ENCODE results near the gene CNOT11.

CNOT11 gene

DNA sequence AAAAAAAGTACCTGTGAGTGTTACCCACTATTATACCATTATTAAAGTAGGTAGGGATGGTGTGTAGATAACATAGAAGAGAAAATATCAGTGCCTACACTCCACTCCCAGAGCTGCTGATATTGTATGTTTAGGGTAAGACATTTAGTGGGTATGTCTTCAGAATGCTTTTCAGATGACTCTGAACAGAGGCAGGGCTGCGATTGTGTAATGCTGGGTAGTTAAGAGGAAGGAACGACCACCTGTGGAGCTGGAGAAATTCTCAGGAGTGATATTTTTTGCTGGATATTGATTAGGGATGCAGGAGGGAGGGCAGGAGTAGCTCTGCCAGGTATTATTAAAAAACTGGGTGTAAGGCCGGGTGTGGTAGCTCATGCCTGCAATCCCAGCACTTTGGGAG, 2.8 kb downstream of the CNOT11 start:
- H3K36me3 ChIP-seq (replicated peaks) = peaks cover 6% of the 10 kb centered on the region
- no peak for TF ChIP-seq CTCF (IDR thresholded peaks at IDR 0.05; ENCODE audit: low read depth, low read length, missing control alignments)
- in situ Hi-C loops (cut with HindIII; ENCODE audit: low pct_ligation_motif_present, low sequenced_read_pairs) = no loop called here
- H3K27ac ChIP-seq = no peak overlapping the region
- no peak overlapping the region for H3K4me3 ChIP-seq (ENCODE audit: low read depth, low read length)
- no peaks in the 10 kb centered on the region for H3K27me3 ChIP-seq (replicated peaks)
- peak; percentile 25 for DNase-seq

- no peak overlapping the region for H3K27ac ChIP-seq
- DNase-seq = no peak
Observed at GRCh38 chr2:101256316-101256715, 3.6 kb downstream of the CNOT11 start.

GRCh38 chr2:101258804-101259203, 6.1 kb downstream of the CNOT11 start:
- H3K36me3 ChIP-seq (replicated peaks) = peaks cover 16% of the 10 kb centered on the region
- H3K4me3 ChIP-seq (ENCODE audit: low read depth, low read length) = no peak overlapping the region
- no peak overlapping the region for H3K27ac ChIP-seq
- in situ Hi-C loops (cut with HindIII; ENCODE audit: low pct_ligation_motif_present, low sequenced_read_pairs) = no loop called here
- TF ChIP-seq CTCF (IDR thresholded peaks at IDR 0.05; ENCODE audit: low read depth, low read length, missing control alignments) = no peak
- no peaks in the 10 kb centered on the region for H3K27me3 ChIP-seq (replicated peaks)
- no peak for DNase-seq

More at GRCh38 chr2:101256316-101256715, 3.6 kb downstream of the CNOT11 start:
- peaks cover 6% of the 10 kb centered on the region for H3K36me3 ChIP-seq (replicated peaks)
- TF ChIP-seq CTCF (IDR thresholded peaks at IDR 0.05; ENCODE audit: low read depth, low read length, missing control alignments) = no peak
- in situ Hi-C loops (cut with HindIII; ENCODE audit: low pct_ligation_motif_present, low sequenced_read_pairs) = no loop called here
- H3K27me3 ChIP-seq (replicated peaks) = no peaks in the 10 kb centered on the region
- no peak overlapping the region for H3K4me3 ChIP-seq (ENCODE audit: low read depth, low read length)

DNA sequence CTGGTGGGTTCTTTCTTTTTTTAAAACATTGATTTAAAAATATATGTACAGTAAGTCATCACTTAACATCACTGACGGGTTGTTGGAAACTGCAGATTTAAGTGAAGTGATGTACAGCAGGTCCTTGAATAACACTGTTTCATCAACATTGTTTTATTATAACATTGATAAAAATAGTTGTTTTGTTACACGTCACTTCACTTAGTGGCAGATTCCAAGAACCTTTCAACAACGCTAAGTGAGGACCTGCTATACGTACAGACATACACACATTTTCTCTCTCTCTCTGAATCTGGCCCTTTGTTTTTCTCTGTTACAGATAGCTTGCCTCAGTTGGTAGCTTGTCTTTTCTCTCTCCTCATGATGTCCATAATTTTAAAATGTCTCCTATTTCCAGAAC, 9.5 kb downstream of the CNOT11 start:
- Histone ChIP-seq H3K27ac (no peak overlapping the region), H3K36me3 (replicated peaks) (peaks cover 40% of the 10 kb centered on the region), H3K27me3 (replicated peaks) (no peaks in the 10 kb centered on the region), H3K4me3 (ENCODE audit: low read depth, low read length) (no peak overlapping the region)
- in situ Hi-C loops (cut with HindIII; ENCODE audit: low pct_ligation_motif_present, low sequenced_read_pairs) = no loop called here
- TF ChIP-seq CTCF (IDR thresholded peaks at IDR 0.05; ENCODE audit: low read depth, low read length, missing control alignments) = no peak
- no peak for DNase-seq

DNA sequence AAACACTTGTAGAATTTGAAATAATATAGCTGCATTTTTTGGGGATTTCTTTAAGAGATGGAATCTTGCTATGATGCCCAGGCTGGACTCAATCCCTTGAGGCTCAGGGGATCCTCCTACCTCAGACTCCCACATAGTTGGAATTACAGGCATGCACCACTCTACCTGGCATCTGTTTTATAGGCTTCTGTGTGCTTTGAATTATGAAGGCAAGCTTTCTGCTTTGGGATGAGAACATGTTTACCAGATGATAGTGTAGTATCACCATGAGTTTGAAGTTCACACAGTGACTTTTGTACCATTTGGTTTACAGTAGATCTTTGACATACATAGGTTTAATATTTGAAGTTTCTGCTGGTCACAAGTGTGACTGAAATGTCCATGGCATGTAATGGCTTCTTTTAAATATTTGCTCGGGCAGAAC, 10.7 kb downstream of the CNOT11 start:
- no peak for DNase-seq
- Histone ChIP-seq H3K4me3 (ENCODE audit: low read depth, low read length) (no peak overlapping the region), H3K27ac (no peak overlapping the region), H3K36me3 (replicated peaks) (peaks cover 40% of the 10 kb centered on the region), H3K27me3 (replicated peaks) (no peaks in the 10 kb centered on the region)
- in situ Hi-C loops (cut with HindIII; ENCODE audit: low pct_ligation_motif_present, low sequenced_read_pairs) = no loop called here
- TF ChIP-seq CTCF (IDR thresholded peaks at IDR 0.05; ENCODE audit: low read depth, low read length, missing control alignments) = no peak

GRCh38 chr2:101264360-101264939, 11.8 kb downstream of the CNOT11 start:
- TF ChIP-seq CTCF (IDR thresholded peaks at IDR 0.05; ENCODE audit: low read depth, low read length, missing control alignments) = no peak
- Histone ChIP-seq H3K4me3 (ENCODE audit: low read depth, low read length) (no peak overlapping the region), H3K27ac (no peak overlapping the region), H3K27me3 (replicated peaks) (no peaks in the 10 kb centered on the region), H3K36me3 (replicated peaks) (peaks cover 41% of the 10 kb centered on the region)
- in situ Hi-C loops (cut with HindIII; ENCODE audit: low pct_ligation_motif_present, low sequenced_read_pairs) = no loop called here
- DNase-seq = no peak

Measured in brain microvascular endothelial cell (primary cell).